Gastrocnemius medialis (tissue), 4 donors: ENCODE data around the gene PDIA5. TPM values are rescaled to one million over a fixed set of nuclear protein-coding genes. Genes with fewer than 3 reads are reported as not detected.

ENCODE experiments used
- ATAC-seq, 2 donors: fragments of 150-250 bp; one replicate each; pipeline ENCODE4 v1.9.1; 2016
- DNase-seq, 2 donors: peaks; one replicate each; pipeline ENCODE4 v3.0.0-alpha.2; 2019
- H3K27ac ChIP-seq, 4 donors: fragments of 200-600 bp; sonication (generic); 1 replicate in 1 of 4; 2 replicates in 3 of 4; pipeline ENCODE4 v1.5.1; 2016 to 2018; ENCODE audit warnings: mild to moderate bottlenecking in 2 of 4, moderate library complexity in 1 of 4
- H3K27me3 ChIP-seq, 3 donors: fragments of 200-600 bp; sonication (generic) in 2 of 3; 1 replicate in 1 of 3; 2 replicates in 2 of 3; pipeline versions ENCODE4 v1.5.1 to v1.6.0; 2016 to 2019; ENCODE audit warnings: mild to moderate bottlenecking in 1 of 3, moderate library complexity in 1 of 3
- H3K36me3 ChIP-seq, 2 donors: fragments of 200-600 bp; sonication (generic) in 1 of 2; one replicate each; pipeline ENCODE4 v1.5.1; 2017 to 2018
- H3K4me1 ChIP-seq, 2 donors: fragments of 200-600 bp; sonication (generic) in 1 of 2; one replicate each; pipeline ENCODE4 v1.5.1; 2016 to 2017; ENCODE audit warnings: mild to moderate bottlenecking in 2 of 2
- H3K4me3 ChIP-seq, 4 donors: fragments of 200-600 bp; sonication (generic) in 3 of 4; 1 replicate in 1 of 4; 2 replicates in 3 of 4; pipeline ENCODE4 v1.5.1; 2016 to 2019; ENCODE audit warnings: mild to moderate bottlenecking in 2 of 4
- H3K9me3 ChIP-seq, 3 donors: fragments of 200-600 bp; sonication (generic) in 2 of 3; 1 replicate in 1 of 3; 2 replicates in 2 of 3; pipeline ENCODE4 v1.5.1; 2016 to 2019
- POLR2A ChIP-seq, 2 donors: fragments of 450-650 bp; IDR thresholded peaks; one replicate each; pipeline ENCODE4 v1.6.1; 2017; ENCODE audit warnings: antibody characterized with exemption in 2 of 2, mild to moderate bottlenecking in 2 of 2, moderate library complexity in 2 of 2
- in situ Hi-C, 4 donors: fragments of 200-750 bp; cut with MboI; loops; one replicate each; pipeline versions ENCODE4 v1.15.0 to v1.8.0; 2017; ENCODE audit warnings: low sequenced_read_pairs in 4 of 4
- intact Hi-C: fragments of 100-400 bp; cut with DNase I; formaldehyde crosslinking; loops from one replicate; pipeline ENCODE4 v1.15.1; 2023; ENCODE audit warnings: low total_unique reads
- total RNA-seq, 4 donors: library from RNA; depleted of rRNA; stranded (reverse); fragments of >200 nt; gene quantifications; one replicate each; pipeline versions ENCODE4 v1.1.0 to v1.2.3, GENCODE V29; 2016
- TF ChIP-seq, protein P1 (sequence below), 5 experiments: fragments of 450-650 bp in 3 of 5; fragments of 200-600 bp in 2 of 5; sonication (generic) in 2 of 5; IDR thresholded peaks in 4 of 5; conservative IDR thresholded peaks in 1 of 5; 1 replicate in 4 of 5; 2 replicates in 1 of 5; pipeline ENCODE4 v1.5.1; 2016 to 2019; ENCODE audit warnings: antibody characterized with exemption in 5 of 5, mild to moderate bottlenecking in 3 of 5, moderate library complexity in 3 of 5

PDIA5 gene
- total RNA-seq, 4 donors from 2014 or later, result 2.3 to 4.2 (median 3.0) TPM

DNA sequence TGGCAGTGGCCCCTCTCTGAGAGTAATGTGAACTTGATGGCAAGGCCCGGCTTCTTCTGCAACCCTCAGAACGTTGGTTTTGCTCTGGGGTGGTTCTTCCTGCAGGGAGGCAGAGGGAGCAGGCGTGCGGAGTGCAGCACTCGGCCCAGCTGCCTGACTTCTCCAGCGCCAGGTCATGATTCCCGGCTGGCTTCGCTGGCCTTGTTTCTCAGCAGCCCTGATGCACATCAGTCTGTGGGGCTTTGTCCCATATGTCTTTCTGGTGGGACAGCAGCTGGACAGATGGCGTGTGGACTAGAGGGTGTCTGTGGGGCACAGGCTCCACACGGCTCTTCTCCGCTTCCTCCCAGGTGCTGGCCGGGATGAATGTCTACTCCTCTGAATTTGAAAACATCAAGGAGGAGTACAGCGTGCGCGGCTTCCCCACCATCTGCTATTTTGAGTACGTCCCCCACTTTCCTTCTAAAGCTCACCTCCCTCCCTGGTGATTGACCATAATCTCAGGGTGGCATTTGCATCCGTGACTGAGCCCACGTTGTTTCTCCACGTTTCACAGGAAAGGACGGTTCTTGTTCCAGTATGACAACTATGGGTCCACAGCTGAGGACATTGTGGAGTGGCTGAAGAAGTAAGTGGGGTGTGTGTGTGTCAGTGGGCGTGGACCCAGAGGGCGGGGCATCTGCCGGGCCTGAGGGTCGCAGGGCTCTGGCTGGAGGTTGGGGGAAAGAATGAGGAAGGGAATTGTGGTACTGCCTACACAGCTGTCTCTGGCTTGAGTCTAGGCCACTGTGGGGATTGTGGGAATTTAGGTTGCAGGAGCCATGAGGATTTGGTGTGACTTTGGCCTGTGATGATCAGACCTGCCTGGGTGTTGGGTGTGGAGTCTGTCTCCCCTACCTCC lies 57.1 kb downstream of the PDIA5 start:
- DNase-seq (no peak), ATAC-seq (no peak)
- Histone ChIP-seq H3K9me3 (no peaks in the 10 kb centered on the region), H3K36me3 (peaks cover 0 to 6% of the 10 kb centered on the region in 2 donors), H3K4me1 (no peaks in the 10 kb centered on the region), H3K27ac (no peak overlapping the region), H3K27me3 (no peaks in the 10 kb centered on the region), H3K4me3 (no peak overlapping the region)
- intact Hi-C loops (no loop called here), in situ Hi-C loops (no loop called here)
- TF ChIP-seq, protein P1, sequence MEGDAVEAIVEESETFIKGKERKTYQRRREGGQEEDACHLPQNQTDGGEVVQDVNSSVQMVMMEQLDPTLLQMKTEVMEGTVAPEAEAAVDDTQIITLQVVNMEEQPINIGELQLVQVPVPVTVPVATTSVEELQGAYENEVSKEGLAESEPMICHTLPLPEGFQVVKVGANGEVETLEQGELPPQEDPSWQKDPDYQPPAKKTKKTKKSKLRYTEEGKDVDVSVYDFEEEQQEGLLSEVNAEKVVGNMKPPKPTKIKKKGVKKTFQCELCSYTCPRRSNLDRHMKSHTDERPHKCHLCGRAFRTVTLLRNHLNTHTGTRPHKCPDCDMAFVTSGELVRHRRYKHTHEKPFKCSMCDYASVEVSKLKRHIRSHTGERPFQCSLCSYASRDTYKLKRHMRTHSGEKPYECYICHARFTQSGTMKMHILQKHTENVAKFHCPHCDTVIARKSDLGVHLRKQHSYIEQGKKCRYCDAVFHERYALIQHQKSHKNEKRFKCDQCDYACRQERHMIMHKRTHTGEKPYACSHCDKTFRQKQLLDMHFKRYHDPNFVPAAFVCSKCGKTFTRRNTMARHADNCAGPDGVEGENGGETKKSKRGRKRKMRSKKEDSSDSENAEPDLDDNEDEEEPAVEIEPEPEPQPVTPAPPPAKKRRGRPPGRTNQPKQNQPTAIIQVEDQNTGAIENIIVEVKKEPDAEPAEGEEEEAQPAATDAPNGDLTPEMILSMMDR (IDR thresholded peaks at IDR 0.05 in 4 of 5, conservative IDR thresholded peaks at IDR 0.05 in 1 of 5), result no peak
- no peak for TF ChIP-seq POLR2A (IDR thresholded peaks at IDR 0.05)

- ATAC-seq (no peak), DNase-seq (no peak)
- H3K9me3 ChIP-seq, result no peaks in the 10 kb centered on the region
- intact Hi-C loops, result no loop called here
- H3K27ac ChIP-seq, result no peak overlapping the region
- no peak for TF ChIP-seq POLR2A (IDR thresholded peaks at IDR 0.05)
- TF ChIP-seq, protein P1 (IDR thresholded peaks at IDR 0.05 in 4 of 5, conservative IDR thresholded peaks at IDR 0.05 in 1 of 5), result no peak
- in situ Hi-C loops, result no loop called here
- no peaks in the 10 kb centered on the region for H3K27me3 ChIP-seq
- no peaks in the 10 kb centered on the region for H3K4me1 ChIP-seq
- H3K4me3 ChIP-seq, result no peak overlapping the region
- H3K36me3 ChIP-seq, result peaks cover 0 to 6% of the 10 kb centered on the region in 2 donors
These were observed 58.1 kb downstream of the PDIA5 start for GRCh38 chr3:123124971-123125370.

DNA sequence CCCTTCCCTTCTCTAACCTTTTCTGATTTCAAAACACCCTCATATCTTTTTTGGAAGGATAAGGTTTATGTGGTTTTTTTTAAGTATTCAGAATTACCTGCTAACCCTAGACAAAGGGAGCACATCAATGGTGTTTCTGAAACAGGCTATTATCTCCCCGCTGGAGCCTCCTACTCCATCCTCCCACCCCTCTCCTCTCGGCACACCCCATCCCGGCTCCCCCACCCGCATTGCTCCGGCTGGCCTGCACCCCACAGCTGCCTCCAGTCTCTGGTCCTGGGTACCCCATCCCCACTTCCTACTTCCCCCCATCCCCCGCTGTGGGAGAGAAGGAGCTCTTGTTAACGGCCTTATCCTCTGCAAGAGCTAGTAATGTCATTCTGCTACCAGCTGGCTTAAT lies 59.2 kb downstream of the PDIA5 start:
- Histone ChIP-seq H3K9me3 (no peaks in the 10 kb centered on the region), H3K27me3 (no peaks in the 10 kb centered on the region), H3K4me3 (no peak overlapping the region), H3K36me3 (peaks cover 0 to 6% of the 10 kb centered on the region in 2 donors), H3K4me1 (no peaks in the 10 kb centered on the region), H3K27ac (no peak overlapping the region)
- intact Hi-C loops (no loop called here), in situ Hi-C loops (no loop called here)
- no peak for TF ChIP-seq POLR2A (IDR thresholded peaks at IDR 0.05)
- TF ChIP-seq, protein P1 (IDR thresholded peaks at IDR 0.05 in 4 of 5, conservative IDR thresholded peaks at IDR 0.05 in 1 of 5), result no peak
- DNase-seq (no peak), ATAC-seq (no peak)

GRCh38 chr3:123126653-123127052 lies 59.8 kb downstream of the PDIA5 start:
- intact Hi-C loops, result no loop called here
- no peak for DNase-seq
- H3K4me1 ChIP-seq, result no peaks in the 10 kb centered on the region
- H3K27ac ChIP-seq, result no peak overlapping the region
- in situ Hi-C loops, result no loop called here
- H3K9me3 ChIP-seq, result no peaks in the 10 kb centered on the region
- H3K27me3 ChIP-seq, result no peaks in the 10 kb centered on the region
- peaks cover 0 to 6% of the 10 kb centered on the region in 2 donors for H3K36me3 ChIP-seq
- TF ChIP-seq, protein P1 (IDR thresholded peaks at IDR 0.05 in 4 of 5, conservative IDR thresholded peaks at IDR 0.05 in 1 of 5), result no peak
- TF ChIP-seq POLR2A (IDR thresholded peaks at IDR 0.05), result no peak
- no peak for ATAC-seq
- H3K4me3 ChIP-seq, result no peak overlapping the region
